GM12873 (cell line): ENCODE data around the gene NAT10.

Experiments
- CTCF ChIP-seq: IDR thresholded peaks from 2 replicates; pipeline ENCODE4 v1.5.1; 2012; ENCODE audit warnings: low read depth, mild to moderate bottlenecking, moderate library complexity, low read length, control low read depth; ENCODE audit not compliant: insufficient read depth; ENCODE audit errors: missing control alignments

Gene NAT10

GRCh38 chr11:34135439-34135838 lies 30.0 kb downstream of the NAT10 start:
- no peak for TF ChIP-seq CTCF

GRCh38 chr11:34136420-34136819 lies 31.0 kb downstream of the NAT10 start:
- no peak for TF ChIP-seq CTCF

GRCh38 chr11:34139346-34139745 lies 33.9 kb downstream of the NAT10 start:
- TF ChIP-seq CTCF: no peak

GRCh38 chr11:34140149-34140548 lies 34.7 kb downstream of the NAT10 start:
- TF ChIP-seq CTCF: no peak

- TF ChIP-seq CTCF: no peak
Measured at GRCh38 chr11:34143048-34143447, 37.6 kb downstream of the NAT10 start.

- TF ChIP-seq CTCF: no peak
Measured at GRCh38 chr11:34145073-34145472, 39.6 kb downstream of the NAT10 start.

- no peak for TF ChIP-seq CTCF
Measured at GRCh38 chr11:34145847-34146381, 40.5 kb downstream of the NAT10 start.
